Adrenal gland (tissue), 12 donors: ENCODE results near the gene ARL15. TPM values are rescaled to one million over a fixed set of nuclear protein-coding genes. Genes with fewer than 3 reads are reported as not detected.

ENCODE experiments used
- DNase-seq, 7 donors: peaks; one replicate each; pipeline ENCODE4 v3.0.0-alpha.2; 2019 to 2020
- H3K27ac ChIP-seq, 5 donors: fragments of 200-600 bp; sonication (generic) in 4 of 5; 1 replicate in 3 of 5; 2 replicates in 2 of 5; pipeline versions ENCODE4 v1.5.1 to v1.8.0; 2016 to 2020; ENCODE audit warnings: mild to moderate bottlenecking in 1 of 5
- H3K27me3 ChIP-seq: fragments of 200-600 bp; 2 replicates; pipeline ENCODE4 v1.8.0; 2021
- H3K36me3 ChIP-seq, 2 donors: fragments of 200-600 bp; replicated peaks in 1 of 2; 1 replicate in 1 of 2; 2 replicates in 1 of 2; pipeline versions ENCODE4 v1.5.1 to v1.8.0; 2018 to 2022
- H3K4me1 ChIP-seq, 2 donors: fragments of 200-600 bp; replicated peaks in 1 of 2; 1 replicate in 1 of 2; 2 replicates in 1 of 2; pipeline versions ENCODE4 v1.5.1 to v1.8.0; 2018 to 2021
- H3K4me3 ChIP-seq, 4 donors: fragments of 200-600 bp; sonication (generic) in 3 of 4; one replicate each; pipeline ENCODE4 v1.5.1; 2016 to 2018
- H3K9me3 ChIP-seq, 3 donors: fragments of 200-600 bp; sonication (generic) in 1 of 3; replicated peaks in 1 of 3; 1 replicate in 2 of 3; 2 replicates in 1 of 3; pipeline versions ENCODE4 v1.5.1 to v1.8.0; 2016 to 2021
- POLR2A ChIP-seq, 2 donors: fragments of 450-650 bp; IDR thresholded peaks; one replicate each; pipeline ENCODE4 v1.6.1; 2017; ENCODE audit warnings: antibody characterized with exemption in 2 of 2, mild to moderate bottlenecking in 2 of 2, moderate library complexity in 1 of 2
- WGBS, 4 donors: extraction: QIAGEN DNeasy Blood & Tissue Kit in 2 of 4; methylation state at CpG; one replicate each; pipeline versions ENCODE4 v1.1.5 to v1.1.7; 2013 to 2017; 5-methylcytosine and 5-hydroxymethylcytosine counted together
- intact Hi-C, 2 donors: fragments of 100-400 bp; cut with DNase I; formaldehyde crosslinking; loops; one replicate each; pipeline versions ENCODE4 v1.14.1 to v1.15.0; 2022 to 2023
- polyA plus RNA-seq, 3 donors: library from polyadenylated mRNA; stranded (reverse); fragments of 200-250 nt in 2 of 3; fragments of 350-450 nt in 1 of 3; fragmentation: Illumina TruSeq in 1 of 3; extraction: RNeasy Lipid Tissue Mini Kit (QIAGEN cat#74804) in 1 of 3; gene quantifications; one replicate each; pipeline ENCODE4 v1.2.3, GENCODE V29; 2013 to 2014
- total RNA-seq, 9 donors: library from RNA; depleted of rRNA in 4 of 9; stranded (reverse); fragments of >200 nt in 4 of 9; fragments of 120-200 nt in 1 of 9; fragmentation: NEBNext Ultra II Directional in 1 of 9; extraction: Animal tissue kit (Norgen Biotek cat#: 25700) in 1 of 9; gene quantifications; one replicate each; pipeline versions ENCODE4 v1.1.0 to v1.2.4, GENCODE V29; 2013 to 2023
- TF ChIP-seq, protein P1 (sequence below), 6 experiments: fragments of 450-650 bp in 4 of 6; fragments of 200-600 bp in 2 of 6; sonication (generic) in 1 of 6; IDR thresholded peaks; 1 replicate in 5 of 6; 2 replicates in 1 of 6; pipeline versions ENCODE4 v1.5.1 to v1.8.0; 2016 to 2021; ENCODE audit warnings: antibody characterized with exemption in 6 of 6, mild to moderate bottlenecking in 2 of 6, moderate library complexity in 1 of 6
- donor health status: healthy with polysubstance abuse.
- donor health status: Bipolar disorder and iron deficiency.
- donor health status: DM: yes; HTN: yes; CAD: no.
- donor health status: DM: no; HTN: no; CAD: no.
- donor health status: DM: no; HTN: no; CAD: no.
- donor health status: DM: yes; HTN: yes; CAD: no.

The ARL15 gene
- total and polyA plus RNA-seq, 12 donors, result 12.1 to 85.6 (median 38.9) TPM

DNA sequence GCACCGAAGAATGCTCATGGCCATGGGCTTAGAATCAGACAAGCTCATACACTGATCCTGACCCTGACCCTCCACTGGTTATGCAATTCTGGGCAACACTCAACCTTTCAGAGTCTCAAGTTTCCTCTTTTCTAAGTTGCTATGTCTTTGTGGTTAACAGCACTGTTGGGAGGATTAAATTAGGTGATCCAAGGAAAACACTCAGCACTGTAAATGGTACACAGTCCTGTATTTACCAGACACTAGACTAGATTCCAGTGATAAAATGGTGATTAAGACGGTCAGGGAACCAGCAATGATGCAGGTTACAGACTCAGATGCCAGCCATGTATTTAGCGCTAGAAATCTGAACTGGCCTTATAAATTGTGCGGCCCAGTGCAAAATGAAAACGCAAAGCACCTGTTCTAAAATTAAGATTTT lies 8.1 kb downstream of the ARL15 start:
- Histone ChIP-seq H3K27me3 (no peaks in the 10 kb centered on the region), H3K9me3 (no peaks in the 10 kb centered on the region), H3K36me3 (no peaks in the 10 kb centered on the region), H3K4me3 (no peak overlapping the region), H3K4me1 (peaks cover 17 to 37% of the 10 kb centered on the region in 2 donors), H3K27ac (no peak overlapping the region)
- intact Hi-C loops, result loop anchor here in 1 of 2 donors (10.0 kb wide), 1 partner anchor 47 kb away; no protein-coding TSS in a partner anchor
- 62 to 72% (median 69%) methylated on average over 5 of the region's 5 CpGs for WGBS, 4 donors
- DNase-seq, result peak; percentile 29 to 69 (median 59)
- no peak for TF ChIP-seq POLR2A (IDR thresholded peaks at IDR 0.05)
- TF ChIP-seq, protein P1, sequence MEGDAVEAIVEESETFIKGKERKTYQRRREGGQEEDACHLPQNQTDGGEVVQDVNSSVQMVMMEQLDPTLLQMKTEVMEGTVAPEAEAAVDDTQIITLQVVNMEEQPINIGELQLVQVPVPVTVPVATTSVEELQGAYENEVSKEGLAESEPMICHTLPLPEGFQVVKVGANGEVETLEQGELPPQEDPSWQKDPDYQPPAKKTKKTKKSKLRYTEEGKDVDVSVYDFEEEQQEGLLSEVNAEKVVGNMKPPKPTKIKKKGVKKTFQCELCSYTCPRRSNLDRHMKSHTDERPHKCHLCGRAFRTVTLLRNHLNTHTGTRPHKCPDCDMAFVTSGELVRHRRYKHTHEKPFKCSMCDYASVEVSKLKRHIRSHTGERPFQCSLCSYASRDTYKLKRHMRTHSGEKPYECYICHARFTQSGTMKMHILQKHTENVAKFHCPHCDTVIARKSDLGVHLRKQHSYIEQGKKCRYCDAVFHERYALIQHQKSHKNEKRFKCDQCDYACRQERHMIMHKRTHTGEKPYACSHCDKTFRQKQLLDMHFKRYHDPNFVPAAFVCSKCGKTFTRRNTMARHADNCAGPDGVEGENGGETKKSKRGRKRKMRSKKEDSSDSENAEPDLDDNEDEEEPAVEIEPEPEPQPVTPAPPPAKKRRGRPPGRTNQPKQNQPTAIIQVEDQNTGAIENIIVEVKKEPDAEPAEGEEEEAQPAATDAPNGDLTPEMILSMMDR (IDR thresholded peaks at IDR 0.05), result no peak

DNA sequence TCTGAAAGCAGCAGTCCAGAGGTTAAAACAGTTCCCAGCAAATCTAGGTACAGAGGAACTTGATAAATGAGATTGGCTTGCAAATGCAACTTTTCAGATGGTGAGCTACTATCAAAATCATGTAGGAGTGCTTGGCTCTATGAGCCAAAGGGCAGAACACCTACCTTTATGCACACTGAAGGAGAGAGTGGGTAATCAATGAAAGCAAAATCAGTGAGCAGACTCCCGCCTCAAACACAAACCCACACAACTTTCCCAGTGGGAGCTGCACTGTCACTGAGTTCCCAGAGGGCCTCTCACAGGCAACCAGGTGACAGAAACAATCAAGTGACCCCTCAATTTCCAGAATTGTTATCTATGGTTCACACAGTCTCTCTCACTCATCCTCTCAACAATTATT lies 8.5 kb downstream of the ARL15 start:
- Histone ChIP-seq H3K9me3 (no peaks in the 10 kb centered on the region), H3K4me1 (peaks cover 17 to 38% of the 10 kb centered on the region in 2 donors), H3K27me3 (no peaks in the 10 kb centered on the region), H3K4me3 (no peak overlapping the region), H3K27ac (peak overlapping the region in 1 of 5 donors; percentile 25), H3K36me3 (no peaks in the 10 kb centered on the region)
- intact Hi-C loops, result loop anchor here in 1 of 2 donors (10.0 kb wide), 1 partner anchor 47 kb away; no protein-coding TSS in a partner anchor
- WGBS, 4 donors, result 67 to 85% (median 82%) methylated on average over 1 of the region's 1 CpG
- TF ChIP-seq, protein P1 (IDR thresholded peaks at IDR 0.05), result no peak
- TF ChIP-seq POLR2A (IDR thresholded peaks at IDR 0.05), result no peak
- DNase-seq, result no peak

DNA sequence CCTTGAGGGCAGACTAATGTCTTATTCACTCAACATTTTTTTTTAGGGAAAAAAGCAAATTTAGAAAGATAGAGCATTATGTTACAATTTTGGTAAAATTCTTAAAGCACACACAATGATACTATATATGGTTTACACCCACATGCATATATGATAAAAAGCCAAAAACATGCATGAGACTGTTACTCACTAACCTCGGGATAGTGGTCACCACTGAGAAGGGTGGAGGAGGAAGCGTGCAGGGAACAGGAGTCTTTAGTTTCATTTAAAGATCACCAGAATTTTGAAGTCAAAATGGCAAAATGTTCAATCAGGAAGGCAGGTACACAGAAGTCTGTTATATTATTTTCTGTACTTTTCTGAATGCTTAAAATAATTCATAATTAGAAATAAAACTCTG lies 9.2 kb downstream of the ARL15 start:
- H3K27ac ChIP-seq, result no peak overlapping the region
- H3K4me3 ChIP-seq, result no peak overlapping the region
- H3K9me3 ChIP-seq, result no peaks in the 10 kb centered on the region
- DNase-seq, result no peak
- no peaks in the 10 kb centered on the region for H3K27me3 ChIP-seq
- no peaks in the 10 kb centered on the region for H3K36me3 ChIP-seq
- TF ChIP-seq POLR2A (IDR thresholded peaks at IDR 0.05), result no peak
- TF ChIP-seq, protein P1 (IDR thresholded peaks at IDR 0.05), result no peak
- peaks cover 22 to 44% of the 10 kb centered on the region in 2 donors for H3K4me1 ChIP-seq
- 32 to 80% (median 44%) methylated on average over 2 of the region's 2 CpGs for WGBS, 4 donors
- intact Hi-C loops, result loop anchor here in 1 of 2 donors (10.0 kb wide), 1 partner anchor 46 kb away; no protein-coding TSS in a partner anchor

DNA sequence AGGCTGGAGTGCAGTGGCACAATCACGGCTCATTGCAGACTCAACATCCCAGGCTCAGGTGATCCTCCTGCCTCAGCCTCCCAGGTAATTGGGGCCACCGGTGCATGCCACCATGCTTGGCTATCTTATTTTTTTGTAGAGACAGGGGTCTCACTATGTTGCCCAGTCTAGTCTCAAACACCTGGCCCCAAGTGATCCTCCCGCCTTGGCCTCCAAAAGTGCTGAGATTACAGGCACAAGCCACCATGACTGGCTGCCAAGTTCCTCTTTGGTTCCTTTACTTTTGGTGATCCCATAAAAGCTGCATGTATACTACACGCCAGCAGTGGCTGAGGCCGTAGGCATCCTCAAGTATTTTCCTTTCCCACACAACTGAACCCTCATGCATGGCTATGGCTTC lies 11.4 kb downstream of the ARL15 start:
- no peak for TF ChIP-seq POLR2A (IDR thresholded peaks at IDR 0.05)
- TF ChIP-seq, protein P1 (IDR thresholded peaks at IDR 0.05), result no peak
- 98 to 100% (median 99%) methylated on average over 5 of the region's 5 CpGs for WGBS, 4 donors
- no peak for DNase-seq

More for the DNA sequence above, 11.4 kb downstream of the ARL15 start:
- no peaks in the 10 kb centered on the region for H3K27me3 ChIP-seq
- intact Hi-C loops, result no loop called here
- no peaks in the 10 kb centered on the region for H3K9me3 ChIP-seq
- H3K4me3 ChIP-seq, result no peak overlapping the region
- no peaks in the 10 kb centered on the region for H3K36me3 ChIP-seq
- H3K4me1 ChIP-seq, result peaks cover 31 to 54% of the 10 kb centered on the region in 2 donors
- no peak overlapping the region for H3K27ac ChIP-seq
